ENCODE results near the gene SNRPN. TPM values are rescaled to one million over a fixed set of nuclear protein-coding genes. Genes with fewer than 3 reads are reported as not detected.
"Not testable (repeated sequence)": the region's sequence is repeated elsewhere in the genome, so short reads cannot be mapped to it uniquely, and the experiment has no call there.

The SNRPN gene
- total RNA-seq, 1 donor from 2014 or later, result 395 TPM

GRCh38 chr15:24961967-24962366, 7.2 kb downstream of the SNRPN start:
- no peak for DNase-seq
- peak; percentile 40 for ATAC-seq
- intact Hi-C loops (cut with micrococcal nuclease), result no loop called here

- ATAC-seq (no peak), DNase-seq (no peak)
- intact Hi-C loops (cut with micrococcal nuclease), result no loop called here
These were observed 8.1 kb downstream of the SNRPN start for GRCh38 chr15:24962880-24963279.

DNA sequence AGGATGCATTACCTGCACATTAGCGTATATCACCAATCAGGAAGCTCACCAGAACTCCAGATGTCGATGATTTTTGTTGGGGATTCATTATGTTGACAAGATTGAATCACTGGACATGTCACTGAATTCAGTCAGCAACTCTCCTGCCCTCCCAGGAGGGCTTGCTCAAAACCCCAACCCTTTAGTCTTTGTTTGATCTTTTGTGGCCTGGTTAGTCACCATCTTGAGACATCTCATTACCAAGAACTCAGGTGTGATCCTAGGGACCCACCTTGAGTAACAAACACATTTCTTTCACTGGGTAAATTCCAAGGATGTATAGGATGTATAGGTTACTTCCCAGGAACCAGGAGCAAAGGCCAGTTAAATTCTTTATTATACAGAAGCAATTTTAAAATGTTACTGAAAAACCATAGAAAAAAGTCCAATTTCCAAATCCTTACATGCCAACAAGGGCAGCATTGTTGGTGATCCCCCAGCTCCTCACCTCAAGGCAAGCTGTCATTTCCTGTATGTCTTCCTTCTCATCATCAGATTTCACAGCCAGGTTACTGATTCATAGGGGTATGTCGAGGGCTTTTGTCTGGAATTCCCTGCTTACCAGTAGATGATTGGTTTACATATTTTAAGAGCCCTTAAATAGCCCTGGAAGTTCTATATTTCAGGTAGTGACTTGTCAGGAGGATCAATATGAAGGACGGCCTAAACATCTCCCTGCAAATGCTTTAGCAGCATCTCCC, 11.7 kb downstream of the SNRPN start:
- no peak for ATAC-seq
- DNase-seq, result no peak
- intact Hi-C loops (cut with micrococcal nuclease), result no loop called here

GRCh38 chr15:24971052-24971451, 16.3 kb downstream of the SNRPN start:
- no peak for DNase-seq
- ATAC-seq, result no peak
- intact Hi-C loops (cut with micrococcal nuclease), result no loop called here

DNA sequence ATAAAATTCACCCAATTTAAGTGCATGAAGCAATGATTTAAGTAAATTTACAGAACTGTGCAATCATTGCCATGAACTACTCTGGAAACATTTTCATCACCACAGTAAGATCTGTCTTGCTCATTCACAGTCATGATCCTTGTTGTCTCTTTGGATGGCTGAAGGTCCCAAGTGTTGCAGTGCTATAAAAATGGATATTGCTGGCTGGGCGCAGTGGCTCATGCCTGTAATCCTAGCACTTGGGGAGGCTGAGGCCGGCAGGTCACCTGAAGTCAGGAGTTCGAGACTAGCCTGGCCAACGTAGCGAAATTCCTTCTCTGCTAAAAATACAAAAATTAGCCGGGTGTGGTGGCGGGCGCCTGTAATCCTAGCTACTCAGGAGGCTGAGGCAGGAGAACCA, 17.0 kb downstream of the SNRPN start:
- ATAC-seq (no peak), DNase-seq (no peak)
- intact Hi-C loops (cut with micrococcal nuclease), result no loop called here

DNA sequence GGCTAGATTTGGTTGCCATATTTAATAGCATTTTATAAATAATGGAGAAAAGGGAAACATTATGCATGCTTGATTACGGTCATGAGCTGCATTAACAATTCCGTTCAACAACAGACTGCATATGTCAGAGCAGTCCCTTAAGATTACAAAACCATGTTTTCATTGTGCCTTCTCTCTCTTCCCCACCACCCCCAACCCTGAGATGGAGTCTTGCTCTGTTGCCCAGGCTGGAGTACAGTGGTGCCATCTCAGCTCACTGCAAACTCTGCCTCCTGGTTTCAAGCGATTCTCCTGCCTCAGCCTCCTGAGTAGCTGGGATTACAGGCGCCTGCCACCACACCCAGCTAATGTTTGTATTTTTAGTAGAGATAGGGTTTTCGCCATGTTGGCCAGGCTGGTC, 17.9 kb downstream of the SNRPN start:
- ATAC-seq; DNase-seq; intact Hi-C loops (cut with micrococcal nuclease): not testable (repeated sequence)

- ATAC-seq, result no peak
- DNase-seq, result no peak
- intact Hi-C loops (cut with micrococcal nuclease), result no loop called here
These were observed 22.1 kb downstream of the SNRPN start for GRCh38 chr15:24976932-24977331.

GRCh38 chr15:24977686-24978085, 22.9 kb downstream of the SNRPN start:
- intact Hi-C loops (cut with micrococcal nuclease), result no loop called here
- DNase-seq (no peak), ATAC-seq (no peak)

DNA sequence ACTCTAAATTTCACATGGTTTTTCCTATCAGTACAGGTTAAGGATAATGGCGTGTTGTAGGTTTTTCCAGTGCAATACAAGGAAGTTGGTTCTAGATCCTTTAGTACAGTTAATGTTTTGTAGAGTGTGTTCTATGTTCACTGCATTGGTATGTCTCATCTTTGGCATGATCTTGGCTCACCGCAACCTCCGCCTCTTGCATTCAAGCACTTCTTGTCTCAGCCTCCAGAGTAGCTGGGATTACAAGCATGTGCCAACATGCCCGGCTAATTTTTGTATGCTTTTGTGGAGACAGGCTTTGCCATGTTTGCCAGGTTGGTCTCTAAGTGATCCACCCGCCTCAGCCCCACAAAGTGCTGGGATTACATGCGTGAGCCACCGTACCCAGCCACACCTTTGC, 30.4 kb downstream of the SNRPN start:
- DNase-seq (no peak), ATAC-seq (peak; percentile 50)
- intact Hi-C loops (cut with micrococcal nuclease), result no loop called here

GRCh38 chr15:24986653-24987052, 31.9 kb downstream of the SNRPN start:
- intact Hi-C loops (cut with micrococcal nuclease), result no loop called here
- no peak for ATAC-seq
- DNase-seq, result no peak

DNA sequence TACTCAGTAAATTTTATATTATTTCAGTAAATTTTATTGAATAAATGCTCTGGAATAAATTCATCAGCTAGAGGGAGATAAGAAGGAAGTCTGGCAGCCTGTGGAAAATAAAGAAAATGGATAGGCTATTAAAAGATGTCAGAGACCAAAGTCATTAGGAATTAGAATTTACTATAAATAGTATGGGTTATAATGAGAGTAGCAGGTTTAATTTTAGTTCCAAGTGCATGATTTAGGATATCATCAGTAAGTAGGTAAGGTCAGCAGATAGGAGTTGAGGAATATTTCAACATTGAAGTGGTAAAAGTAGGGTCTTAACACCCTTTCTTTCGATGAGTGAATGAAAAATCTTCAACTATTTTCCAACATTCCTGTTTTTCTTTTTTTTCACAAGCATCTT, 64.6 kb downstream of the SNRPN start:
- DNase-seq, result no peak
- ATAC-seq, result peak; percentile 61
- intact Hi-C loops (cut with micrococcal nuclease), result no loop called here

- intact Hi-C loops (cut with micrococcal nuclease), result no loop called here
- ATAC-seq, result peak; percentile 56
- no peak for DNase-seq
These were observed 67.4 kb downstream of the SNRPN start for GRCh38 chr15:25022233-25022632.

Other genes starting within 250 kb of the SNRPN start
- 54.3 TPM for gene SNURF, start within 50 bp of the SNRPN start, total RNA-seq

Data from left ventricle myocardium superior (tissue), 1 donor.